Uterus (tissue), 4 donors: ENCODE measurements around the gene CALHM4. TPM values are rescaled to one million over a fixed set of nuclear protein-coding genes. Genes with fewer than 3 reads are reported as not detected.

Experiments
- DNase-seq, 2 donors: peaks; one replicate each; pipeline ENCODE4 v3.0.0-alpha.2; 2019 to 2020
- H3K27ac ChIP-seq, 2 donors: fragments of 200-600 bp; sonication (generic); 1 replicate in 1 of 2; 2 replicates in 1 of 2; pipeline ENCODE4 v1.5.1; 2016 to 2018
- H3K27me3 ChIP-seq, 2 donors: fragments of 200-600 bp; sonication (generic); one replicate each; pipeline ENCODE4 v1.5.1; 2018 to 2019; ENCODE audit warnings: control low read depth in 1 of 2
- H3K36me3 ChIP-seq, 2 donors: fragments of 200-600 bp; sonication (generic); one replicate each; pipeline ENCODE4 v1.5.1; 2019; ENCODE audit warnings: control low read depth in 1 of 2
- H3K4me1 ChIP-seq, 2 donors: fragments of 200-600 bp; sonication (generic); one replicate each; pipeline ENCODE4 v1.5.1; 2018 to 2019; ENCODE audit warnings: control low read depth in 1 of 2
- H3K4me3 ChIP-seq, 2 donors: fragments of 200-600 bp; sonication (generic); 1 replicate in 1 of 2; 2 replicates in 1 of 2; pipeline ENCODE4 v1.5.1; 2018 to 2019; ENCODE audit warnings: mild to moderate bottlenecking in 1 of 2
- H3K9me3 ChIP-seq, 2 donors: fragments of 200-600 bp; sonication (generic); one replicate each; pipeline ENCODE4 v1.5.1; 2019; ENCODE audit warnings: control low read depth in 1 of 2
- POLR2A ChIP-seq, 2 donors: fragments of 450-650 bp; IDR thresholded peaks; one replicate each; pipeline ENCODE4 v1.6.1; 2016; ENCODE audit warnings: antibody characterized with exemption in 2 of 2, mild to moderate bottlenecking in 1 of 2, moderate library complexity in 1 of 2
- intact Hi-C: fragments of 100-400 bp; cut with DNase I; formaldehyde crosslinking; loops from one replicate; pipeline ENCODE4 v1.15.1; 2023; ENCODE audit warnings: low total_unique reads
- total RNA-seq, 4 donors: library from RNA; depleted of rRNA in 3 of 4; stranded (reverse); fragments of >200 nt in 3 of 4; gene quantifications; one replicate each; pipeline versions ENCODE4 v1.1.0 to v1.2.4, GENCODE V29; 2014 to 2023
- TF ChIP-seq, protein P1 (sequence below), 4 experiments: fragments of 200-600 bp in 2 of 4; fragments of 450-650 bp in 2 of 4; sonication (generic) in 2 of 4; IDR thresholded peaks; one replicate each; pipeline ENCODE4 v1.5.1; 2016 to 2019; ENCODE audit warnings: antibody characterized with exemption in 4 of 4, mild to moderate bottlenecking in 2 of 4, moderate library complexity in 1 of 4
- donor health status: DM: yes; HTN: yes; CAD: no.

Gene CALHM4
- total RNA-seq, 4 donors from 2014 or later = not detected

- H3K9me3 ChIP-seq = no peaks in the 10 kb centered on the region
- intact Hi-C loops = no loop called here
- H3K4me1 ChIP-seq = peaks cover 3 to 7% of the 10 kb centered on the region in 2 donors
- DNase-seq = no peak
- no peaks in the 10 kb centered on the region for H3K27me3 ChIP-seq
- TF ChIP-seq, protein P1, sequence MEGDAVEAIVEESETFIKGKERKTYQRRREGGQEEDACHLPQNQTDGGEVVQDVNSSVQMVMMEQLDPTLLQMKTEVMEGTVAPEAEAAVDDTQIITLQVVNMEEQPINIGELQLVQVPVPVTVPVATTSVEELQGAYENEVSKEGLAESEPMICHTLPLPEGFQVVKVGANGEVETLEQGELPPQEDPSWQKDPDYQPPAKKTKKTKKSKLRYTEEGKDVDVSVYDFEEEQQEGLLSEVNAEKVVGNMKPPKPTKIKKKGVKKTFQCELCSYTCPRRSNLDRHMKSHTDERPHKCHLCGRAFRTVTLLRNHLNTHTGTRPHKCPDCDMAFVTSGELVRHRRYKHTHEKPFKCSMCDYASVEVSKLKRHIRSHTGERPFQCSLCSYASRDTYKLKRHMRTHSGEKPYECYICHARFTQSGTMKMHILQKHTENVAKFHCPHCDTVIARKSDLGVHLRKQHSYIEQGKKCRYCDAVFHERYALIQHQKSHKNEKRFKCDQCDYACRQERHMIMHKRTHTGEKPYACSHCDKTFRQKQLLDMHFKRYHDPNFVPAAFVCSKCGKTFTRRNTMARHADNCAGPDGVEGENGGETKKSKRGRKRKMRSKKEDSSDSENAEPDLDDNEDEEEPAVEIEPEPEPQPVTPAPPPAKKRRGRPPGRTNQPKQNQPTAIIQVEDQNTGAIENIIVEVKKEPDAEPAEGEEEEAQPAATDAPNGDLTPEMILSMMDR (IDR thresholded peaks at IDR 0.05) = no peak
- TF ChIP-seq POLR2A (IDR thresholded peaks at IDR 0.05) = no peak
- H3K36me3 ChIP-seq = no peaks in the 10 kb centered on the region
- peak overlapping the region; percentile 74 to 86 for H3K27ac ChIP-seq
- H3K4me3 ChIP-seq = peak overlapping the region; percentile 60 to 89
These were observed 18.6 kb downstream of the CALHM4 start for GRCh38 chr6:116572162-116572561.

- Histone ChIP-seq H3K4me3 (no peak overlapping the region), H3K27ac (no peak overlapping the region), H3K36me3 (no peaks in the 10 kb centered on the region), H3K27me3 (no peaks in the 10 kb centered on the region), H3K4me1 (peaks cover 2 to 7% of the 10 kb centered on the region in 2 donors), H3K9me3 (no peaks in the 10 kb centered on the region)
- no peak for TF ChIP-seq POLR2A (IDR thresholded peaks at IDR 0.05)
- TF ChIP-seq, protein P1 (IDR thresholded peaks at IDR 0.05) = no peak
- DNase-seq = no peak
- intact Hi-C loops = no loop called here
These were observed 21.7 kb downstream of the CALHM4 start for GRCh38 chr6:116575227-116575626.

DNA sequence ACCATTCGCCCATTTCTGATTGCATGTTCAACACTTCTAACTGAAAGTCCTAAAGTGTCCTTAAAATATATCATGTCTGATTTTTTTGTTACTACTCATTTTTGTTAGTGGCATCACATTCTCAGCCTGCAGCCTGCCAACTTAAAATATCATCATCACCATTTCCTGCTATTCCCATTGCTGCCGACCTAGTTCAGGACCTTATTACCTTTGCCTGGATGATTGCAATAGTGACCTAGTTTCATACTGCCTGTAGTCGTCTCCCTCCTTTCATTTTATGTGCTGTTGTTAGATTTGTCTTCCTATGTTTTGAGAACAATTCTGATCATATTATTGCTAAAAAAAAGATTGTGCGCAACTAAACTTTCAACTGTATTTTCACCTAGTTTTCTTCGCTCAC lies 23.9 kb downstream of the CALHM4 start:
- no peak for DNase-seq
- no peaks in the 10 kb centered on the region for H3K9me3 ChIP-seq
- TF ChIP-seq POLR2A (IDR thresholded peaks at IDR 0.05) = no peak
- TF ChIP-seq, protein P1 (IDR thresholded peaks at IDR 0.05) = no peak
- intact Hi-C loops = no loop called here
- no peak overlapping the region for H3K27ac ChIP-seq
- H3K4me3 ChIP-seq = no peak overlapping the region
- H3K4me1 ChIP-seq = peaks cover 0 to 7% of the 10 kb centered on the region in 2 donors
- H3K27me3 ChIP-seq = no peaks in the 10 kb centered on the region
- no peaks in the 10 kb centered on the region for H3K36me3 ChIP-seq

DNA sequence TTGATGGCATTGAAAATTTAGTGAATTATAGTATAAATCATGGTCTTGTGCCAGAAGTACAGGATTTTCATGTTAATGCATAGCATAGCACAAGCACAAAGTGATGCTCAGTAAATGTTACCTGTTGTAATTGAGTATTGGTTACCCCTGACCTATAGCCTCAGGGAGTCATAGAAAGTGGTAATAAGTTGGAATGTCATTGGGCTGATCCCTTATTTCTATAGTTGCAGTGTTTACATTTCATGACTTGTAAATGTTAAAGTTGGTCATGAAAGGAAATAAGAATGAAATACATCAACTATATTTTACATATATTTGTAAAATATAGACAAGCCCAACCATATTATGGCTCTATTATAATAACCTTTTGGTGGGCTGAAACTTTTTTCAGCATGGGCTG lies 24.8 kb downstream of the CALHM4 start:
- H3K9me3 ChIP-seq = no peaks in the 10 kb centered on the region
- no peaks in the 10 kb centered on the region for H3K27me3 ChIP-seq
- peaks cover 0 to under 1% of the 10 kb centered on the region in 2 donors for H3K4me1 ChIP-seq
- no peak for DNase-seq
- H3K4me3 ChIP-seq = no peak overlapping the region
- H3K27ac ChIP-seq = no peak overlapping the region
- no peak for TF ChIP-seq POLR2A (IDR thresholded peaks at IDR 0.05)
- TF ChIP-seq, protein P1 (IDR thresholded peaks at IDR 0.05) = no peak
- intact Hi-C loops = no loop called here
- no peaks in the 10 kb centered on the region for H3K36me3 ChIP-seq

GRCh38 chr6:116579143-116579542 lies 25.6 kb downstream of the CALHM4 start:
- Histone ChIP-seq H3K27me3 (no peaks in the 10 kb centered on the region), H3K36me3 (no peaks in the 10 kb centered on the region)
- no peak for DNase-seq

More at GRCh38 chr6:116579143-116579542, 25.6 kb downstream of the CALHM4 start:
- no peaks in the 10 kb centered on the region for H3K9me3 ChIP-seq
- TF ChIP-seq POLR2A (IDR thresholded peaks at IDR 0.05) = no peak
- TF ChIP-seq, protein P1 (IDR thresholded peaks at IDR 0.05) = no peak
- no peak overlapping the region for H3K27ac ChIP-seq
- H3K4me1 ChIP-seq = no peaks in the 10 kb centered on the region
- intact Hi-C loops = no loop called here
- H3K4me3 ChIP-seq = no peak overlapping the region
